Measurements from ENCODE around the gene TUBB6.

TUBB6 gene

GRCh38 chr18:12291690-12292089, 16.4 kb upstream of the TUBB6 start:
- no peak overlapping the region for H3K4me3 ChIP-seq (ENCODE audit: low read length)
- no peak for TF ChIP-seq CTCF (IDR thresholded peaks at IDR 0.05; ENCODE audit: insufficient read depth, low read depth, low read length, missing control alignments)
- DNase-seq (ENCODE audit: low read depth), result no peak

GRCh38 chr18:12293831-12294230, 14.2 kb upstream of the TUBB6 start:
- DNase-seq (ENCODE audit: low read depth), result no peak
- no peak overlapping the region for H3K4me3 ChIP-seq (ENCODE audit: low read length)
- no peak for TF ChIP-seq CTCF (IDR thresholded peaks at IDR 0.05; ENCODE audit: insufficient read depth, low read depth, low read length, missing control alignments)

GRCh38 chr18:12295389-12296086, 12.5 kb upstream of the TUBB6 start:
- no peak overlapping the region for H3K4me3 ChIP-seq (ENCODE audit: low read length)
- no peak for TF ChIP-seq CTCF (IDR thresholded peaks at IDR 0.05; ENCODE audit: insufficient read depth, low read depth, low read length, missing control alignments)
- no peak for DNase-seq (ENCODE audit: low read depth)

- TF ChIP-seq CTCF (IDR thresholded peaks at IDR 0.05; ENCODE audit: insufficient read depth, low read depth, low read length, missing control alignments), result no peak
- DNase-seq (ENCODE audit: low read depth), result peak; percentile 55
- no peak overlapping the region for H3K4me3 ChIP-seq (ENCODE audit: low read length)
Observed at GRCh38 chr18:12296087-12296403, 12.0 kb upstream of the TUBB6 start.

- no peak overlapping the region for H3K4me3 ChIP-seq (ENCODE audit: low read length)
- TF ChIP-seq CTCF (IDR thresholded peaks at IDR 0.05; ENCODE audit: insufficient read depth, low read depth, low read length, missing control alignments), result no peak
- no peak for DNase-seq (ENCODE audit: low read depth)
Observed at GRCh38 chr18:12296457-12296856, 11.6 kb upstream of the TUBB6 start.

GRCh38 chr18:12299862-12300261, 8.2 kb upstream of the TUBB6 start:
- no peak overlapping the region for H3K4me3 ChIP-seq (ENCODE audit: low read length)
- TF ChIP-seq CTCF (IDR thresholded peaks at IDR 0.05; ENCODE audit: insufficient read depth, low read depth, low read length, missing control alignments), result no peak
- no peak for DNase-seq (ENCODE audit: low read depth)

GRCh38 chr18:12301263-12302005, 6.6 kb upstream of the TUBB6 start:
- DNase-seq (ENCODE audit: low read depth), result no peak
- H3K4me3 ChIP-seq (ENCODE audit: low read length), result no peak overlapping the region
- no peak for TF ChIP-seq CTCF (IDR thresholded peaks at IDR 0.05; ENCODE audit: insufficient read depth, low read depth, low read length, missing control alignments)
